Gastroesophageal sphincter (tissue), 3 donors: ENCODE results near the gene SPINT4.

Source experiments
- CTCF ChIP-seq, 4 experiments: fragments of 200-600 bp in 2 of 4; fragments of 450-650 bp in 2 of 4; sonication (generic) in 1 of 4; IDR thresholded peaks; one replicate each; pipeline ENCODE4 v1.5.1; 2017 to 2019; ENCODE audit warnings: antibody characterized with exemption in 4 of 4, mild to moderate bottlenecking in 2 of 4, moderate library complexity in 2 of 4
- EP300 ChIP-seq: sonication (generic); formaldehyde crosslinking; IDR thresholded peaks from one replicate; pipeline ENCODE4 v1.6.1; 2017; ENCODE audit warnings: antibody characterized with exemption, mild to moderate bottlenecking

DNA sequence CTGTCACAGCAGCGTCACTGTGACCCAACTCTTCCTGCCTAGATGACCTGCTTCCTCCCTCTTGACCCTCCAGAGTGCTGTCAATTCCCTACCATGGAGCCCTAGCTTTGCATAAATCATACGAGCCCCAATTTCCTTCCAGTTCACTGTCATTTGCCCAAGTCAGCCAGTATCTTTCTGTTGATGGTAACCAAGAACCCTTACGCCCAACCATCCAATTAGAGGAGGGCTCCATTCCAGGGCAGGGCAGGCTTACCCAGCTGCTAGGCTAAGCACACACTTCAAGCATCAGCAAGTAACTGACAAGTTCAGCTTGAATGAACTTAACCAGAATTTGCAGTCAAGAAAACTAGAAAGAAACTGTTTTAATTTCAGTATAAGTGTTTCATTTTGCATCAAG, 43.8 kb downstream of the SPINT4 start:
- TF ChIP-seq EP300 (no peak), CTCF (IDR thresholded peaks at IDR 0.05) (no peak)
